Activated naive CD8-positive, alpha-beta T cell (primary cell): Measurements from ENCODE around the gene CIDEA.

Experiments
- H3K27ac Mint-ChIP-seq: one replicate; pipeline ENCODE4 v1.8.0; 2021; ENCODE audit warnings: mixed read lengths
- H3K27me3 Mint-ChIP-seq: one replicate; pipeline ENCODE4 v1.8.0; 2021; ENCODE audit warnings: mixed read lengths
- H3K36me3 Mint-ChIP-seq: one replicate; pipeline ENCODE4 v1.8.0; 2021; ENCODE audit warnings: mixed read lengths
- H3K4me1 Mint-ChIP-seq: one replicate; pipeline ENCODE4 v1.8.0; 2021; ENCODE audit warnings: low read depth, mixed read lengths
- H3K4me3 Mint-ChIP-seq: one replicate; pipeline ENCODE4 v1.8.0; 2021; ENCODE audit warnings: mild to moderate bottlenecking, mixed read lengths
- H3K9me3 Mint-ChIP-seq: one replicate; pipeline ENCODE4 v1.8.0; 2021; ENCODE audit warnings: low read depth, mixed read lengths

Gene CIDEA

DNA sequence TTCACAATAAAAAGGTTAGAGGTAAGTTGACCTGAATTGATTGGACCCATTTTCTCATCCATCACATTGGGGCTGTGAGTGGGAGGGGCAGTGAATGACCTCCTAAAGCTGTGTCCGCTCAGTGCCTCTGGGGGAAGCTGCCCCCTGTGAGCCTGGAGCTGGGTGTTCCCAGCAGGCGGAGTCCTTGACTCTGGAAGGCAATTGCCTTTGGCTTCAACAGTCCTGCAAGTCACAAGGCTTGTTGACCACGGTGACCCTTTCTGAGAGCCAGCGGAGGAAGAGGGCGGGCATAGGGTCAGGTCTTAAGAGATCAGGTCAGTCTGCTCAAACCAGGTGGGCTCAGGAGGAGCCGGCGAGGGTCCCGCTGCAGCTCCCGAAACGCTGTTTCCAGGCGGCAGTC lies 1.1 kb upstream of the CIDEA start:
- H3K4me1 Mint-ChIP-seq = no peaks in the 10 kb centered on the region
- H3K27me3 Mint-ChIP-seq = peaks cover 29% of the 10 kb centered on the region
- H3K27ac Mint-ChIP-seq = no peak overlapping the region
- H3K9me3 Mint-ChIP-seq = no peaks in the 10 kb centered on the region
- no peak overlapping the region for H3K4me3 Mint-ChIP-seq
- H3K36me3 Mint-ChIP-seq = no peaks in the 10 kb centered on the region

GRCh38 chr18:12253663-12254135 lies 462 bp upstream of the CIDEA start:
- Mint-ChIP-seq H3K27me3 (peaks cover 29% of the 10 kb centered on the region), H3K4me1 (no peaks in the 10 kb centered on the region), H3K27ac (no peak overlapping the region), H3K36me3 (no peaks in the 10 kb centered on the region), H3K9me3 (no peaks in the 10 kb centered on the region), H3K4me3 (no peak overlapping the region)

- Mint-ChIP-seq H3K27me3 (peaks cover 24% of the 10 kb centered on the region), H3K36me3 (no peaks in the 10 kb centered on the region), H3K4me3 (no peak overlapping the region), H3K9me3 (no peaks in the 10 kb centered on the region), H3K27ac (no peak overlapping the region), H3K4me1 (no peaks in the 10 kb centered on the region)
These were observed 805 bp downstream of the CIDEA start for GRCh38 chr18:12254820-12255511.

DNA sequence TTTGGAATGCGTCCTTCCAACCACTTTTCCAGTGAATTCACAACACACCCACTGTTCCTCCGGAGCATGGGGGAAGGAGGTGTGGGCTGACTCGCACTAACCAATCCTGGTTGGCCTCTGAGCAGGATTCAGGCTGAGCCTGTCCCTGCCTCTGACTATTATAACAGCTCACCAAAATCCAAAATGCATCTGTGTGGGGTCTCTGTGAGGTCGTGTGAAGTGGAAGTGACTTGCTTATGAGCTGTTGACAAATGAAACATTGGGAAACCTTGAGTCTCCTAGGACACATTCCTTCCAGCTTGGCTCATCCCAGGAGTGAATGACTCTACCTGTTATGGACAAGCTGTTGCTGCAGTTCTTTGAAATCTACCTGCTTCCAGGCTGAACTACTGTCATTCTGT lies 1.5 kb downstream of the CIDEA start:
- Mint-ChIP-seq H3K27ac (no peak overlapping the region), H3K4me3 (no peak overlapping the region), H3K9me3 (no peaks in the 10 kb centered on the region), H3K36me3 (no peaks in the 10 kb centered on the region), H3K27me3 (peaks cover 22% of the 10 kb centered on the region), H3K4me1 (no peaks in the 10 kb centered on the region)

DNA sequence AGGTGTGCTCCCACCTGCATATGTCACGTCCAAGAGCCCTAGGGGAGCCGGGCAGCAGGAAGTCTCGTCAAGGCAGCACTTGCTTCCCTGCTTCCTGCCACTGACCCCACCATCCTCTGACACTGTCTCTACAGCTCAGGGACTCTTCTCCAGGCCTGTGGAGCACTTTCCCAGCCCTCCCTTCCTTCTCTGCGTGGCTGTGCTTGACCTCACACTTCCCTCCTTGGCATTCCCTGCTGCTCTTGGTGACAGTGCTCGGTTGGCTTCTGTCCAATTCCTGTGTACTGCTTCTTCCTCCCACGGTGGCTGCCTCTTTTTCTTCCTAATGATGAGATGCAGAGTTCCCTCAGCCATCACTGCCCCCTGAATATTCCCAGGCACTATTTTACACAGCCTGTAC lies 2.8 kb downstream of the CIDEA start:
- Mint-ChIP-seq H3K4me3 (no peak overlapping the region), H3K4me1 (no peaks in the 10 kb centered on the region), H3K9me3 (no peaks in the 10 kb centered on the region), H3K27ac (no peak overlapping the region), H3K36me3 (no peaks in the 10 kb centered on the region), H3K27me3 (peaks cover 12% of the 10 kb centered on the region)

- Mint-ChIP-seq H3K27ac (no peak overlapping the region), H3K4me3 (no peak overlapping the region), H3K27me3 (peaks cover 8% of the 10 kb centered on the region), H3K4me1 (no peaks in the 10 kb centered on the region), H3K36me3 (no peaks in the 10 kb centered on the region), H3K9me3 (no peaks in the 10 kb centered on the region)
These were observed 4.0 kb downstream of the CIDEA start for GRCh38 chr18:12257996-12258718.

- Mint-ChIP-seq H3K36me3 (no peaks in the 10 kb centered on the region), H3K9me3 (no peaks in the 10 kb centered on the region), H3K27ac (no peak overlapping the region), H3K27me3 (peaks cover 8% of the 10 kb centered on the region), H3K4me1 (no peaks in the 10 kb centered on the region), H3K4me3 (no peak overlapping the region)
These were observed 4.9 kb downstream of the CIDEA start for GRCh38 chr18:12258719-12259705.

GRCh38 chr18:12262748-12263147 lies 8.6 kb downstream of the CIDEA start:
- Mint-ChIP-seq H3K36me3 (no peaks in the 10 kb centered on the region), H3K9me3 (no peaks in the 10 kb centered on the region), H3K27ac (no peak overlapping the region)

DNA sequence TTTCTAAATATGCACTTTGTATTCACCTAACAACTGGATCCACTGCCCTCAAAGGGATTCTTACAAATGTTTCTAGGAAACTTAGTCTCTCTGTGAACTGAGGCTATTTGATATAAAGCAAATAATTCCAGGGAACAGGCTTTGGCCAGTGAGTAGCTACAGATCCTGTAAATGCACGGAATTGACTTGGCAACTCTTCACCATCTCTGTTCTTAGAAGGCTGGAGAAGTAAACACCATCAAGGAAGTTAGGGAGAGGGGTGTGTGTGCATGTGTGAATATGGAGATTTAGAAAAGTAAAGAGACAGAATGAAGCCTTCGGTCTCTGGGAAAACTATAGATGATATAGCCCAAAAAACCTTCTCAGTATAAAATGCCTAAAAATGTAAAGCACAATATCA lies 10.7 kb downstream of the CIDEA start:
- Mint-ChIP-seq H3K27me3 (peaks cover 2% of the 10 kb centered on the region), H3K4me1 (no peaks in the 10 kb centered on the region), H3K9me3 (no peaks in the 10 kb centered on the region), H3K4me3 (no peak overlapping the region), H3K36me3 (no peaks in the 10 kb centered on the region), H3K27ac (no peak overlapping the region)

More at GRCh38 chr18:12262748-12263147, 8.6 kb downstream of the CIDEA start:
- no peaks in the 10 kb centered on the region for H3K4me1 Mint-ChIP-seq
- H3K4me3 Mint-ChIP-seq = no peak overlapping the region
- H3K27me3 Mint-ChIP-seq = peaks cover 2% of the 10 kb centered on the region

GRCh38 chr18:12271376-12272235 lies 17.4 kb downstream of the CIDEA start:
- Mint-ChIP-seq H3K9me3 (no peaks in the 10 kb centered on the region), H3K4me3 (peak overlapping the region; percentile 54), H3K36me3 (no peaks in the 10 kb centered on the region), H3K4me1 (peaks cover 1% of the 10 kb centered on the region), H3K27ac (no peak overlapping the region), H3K27me3 (no peaks in the 10 kb centered on the region)

- peaks cover 1% of the 10 kb centered on the region for H3K4me1 Mint-ChIP-seq
- no peak overlapping the region for H3K4me3 Mint-ChIP-seq
- H3K27ac Mint-ChIP-seq = no peak overlapping the region
- no peaks in the 10 kb centered on the region for H3K27me3 Mint-ChIP-seq
- no peaks in the 10 kb centered on the region for H3K36me3 Mint-ChIP-seq
- no peaks in the 10 kb centered on the region for H3K9me3 Mint-ChIP-seq
These were observed 20.6 kb downstream of the CIDEA start for GRCh38 chr18:12274793-12275192.

- no peak overlapping the region for H3K27ac Mint-ChIP-seq
- no peaks in the 10 kb centered on the region for H3K36me3 Mint-ChIP-seq
- H3K9me3 Mint-ChIP-seq = no peaks in the 10 kb centered on the region
- no peak overlapping the region for H3K4me3 Mint-ChIP-seq
- H3K27me3 Mint-ChIP-seq = peaks cover 3% of the 10 kb centered on the region
- H3K4me1 Mint-ChIP-seq = peaks cover 1% of the 10 kb centered on the region
These were observed 22.8 kb downstream of the CIDEA start for GRCh38 chr18:12276736-12277554.

DNA sequence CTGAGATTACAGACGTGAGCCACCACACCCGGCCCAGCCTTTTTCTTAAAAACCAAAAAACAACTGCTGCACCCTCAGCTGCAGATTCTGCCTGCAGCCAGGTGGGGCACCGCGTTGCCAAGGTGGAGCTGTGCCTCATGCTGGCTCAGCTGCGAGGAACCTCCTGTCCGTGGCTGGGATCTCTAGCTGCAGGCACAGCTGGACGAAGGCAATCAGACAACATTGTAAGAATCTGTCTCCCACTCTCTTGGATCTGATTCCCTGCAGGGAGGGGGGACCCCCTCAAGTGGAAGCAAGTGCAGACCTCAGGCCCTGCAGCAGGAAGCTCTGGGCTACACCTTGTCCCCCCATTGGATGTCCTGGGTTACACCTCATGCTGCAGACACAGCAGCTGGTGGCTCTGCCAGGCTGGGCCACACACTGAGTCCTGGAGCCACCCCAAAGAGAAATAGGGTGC lies 24.1 kb downstream of the CIDEA start:
- H3K36me3 Mint-ChIP-seq = no peaks in the 10 kb centered on the region
- no peak overlapping the region for H3K4me3 Mint-ChIP-seq
- peaks cover 3% of the 10 kb centered on the region for H3K27me3 Mint-ChIP-seq
- no peaks in the 10 kb centered on the region for H3K9me3 Mint-ChIP-seq
- no peaks in the 10 kb centered on the region for H3K4me1 Mint-ChIP-seq
- no peak overlapping the region for H3K27ac Mint-ChIP-seq
